Adipocyte (in vitro differentiated cells): ENCODE results near the gene AHRR.

ENCODE experiments used
- DNase-seq: peaks from one replicate; pipeline ENCODE4 v3.0.0-alpha.2; 2015; ENCODE audit warnings: low read depth
- H3K27me3 ChIP-seq: replicated peaks from 2 replicates; pipeline ENCODE4 v1.7.0; 2013; ENCODE audit warnings: mild to moderate bottlenecking, low read length, moderate library complexity; ENCODE audit not compliant: control insufficient read depth, insufficient read depth
- H3K36me3 ChIP-seq: 2 replicates; pipeline ENCODE4 v1.7.0; 2013; ENCODE audit warnings: low read length, mild to moderate bottlenecking, moderate library complexity; ENCODE audit not compliant: control insufficient read depth, insufficient read depth, severe bottlenecking
- H3K4me1 ChIP-seq: 2 replicates; pipeline ENCODE4 v1.7.0; 2013; ENCODE audit warnings: mild to moderate bottlenecking, low read length, moderate library complexity; ENCODE audit not compliant: control insufficient read depth, insufficient read depth
- H3K4me3 ChIP-seq: 2 replicates; pipeline ENCODE4 v1.7.0; 2013; ENCODE audit warnings: mild to moderate bottlenecking, low read length, moderate library complexity
- H3K9ac ChIP-seq: 2 replicates; pipeline ENCODE4 v1.7.0; 2013; ENCODE audit warnings: mild to moderate bottlenecking, low read length, moderate library complexity
- H3K9me3 ChIP-seq: 2 replicates; pipeline ENCODE4 v1.7.0; 2013; ENCODE audit warnings: mild to moderate bottlenecking, low read length, moderate library complexity; ENCODE audit not compliant: control insufficient read depth

The AHRR gene

DNA sequence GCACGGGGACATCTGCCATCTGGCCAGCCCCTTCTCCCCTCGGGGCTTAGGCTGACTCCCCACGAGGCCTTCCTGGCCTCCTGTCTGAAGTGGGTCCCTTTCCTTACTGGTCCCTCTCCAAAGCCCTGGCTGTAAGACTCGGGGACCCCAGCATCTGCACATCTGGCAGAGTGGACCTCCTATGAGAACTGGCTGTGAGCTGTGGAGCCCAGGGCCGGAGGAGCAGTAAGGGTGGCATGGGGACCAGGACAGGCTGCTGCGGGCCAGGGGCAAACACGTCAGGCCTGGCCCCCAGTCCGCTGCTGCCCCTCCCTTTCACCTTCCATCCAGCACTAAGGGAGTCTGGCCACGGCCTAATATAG is 155.3 kb downstream of the AHRR start:
- Histone ChIP-seq H3K4me3 (no peak overlapping the region), H3K4me1 (peaks cover 9% of the 10 kb centered on the region), H3K9ac (no peak overlapping the region), H3K27me3 (peaks cover 41% of the 10 kb centered on the region), H3K36me3 (no peaks in the 10 kb centered on the region), H3K9me3 (no peaks in the 10 kb centered on the region)
- no peak for DNase-seq

- Histone ChIP-seq H3K27me3 (peaks cover 41% of the 10 kb centered on the region), H3K9me3 (no peaks in the 10 kb centered on the region), H3K4me1 (peaks cover 5% of the 10 kb centered on the region), H3K4me3 (no peak overlapping the region), H3K36me3 (no peaks in the 10 kb centered on the region), H3K9ac (no peak overlapping the region)
- DNase-seq: no peak
These were observed 155.7 kb downstream of the AHRR start for GRCh38 chr5:477247-477646.

- H3K27me3 ChIP-seq: peaks cover 41% of the 10 kb centered on the region
- H3K36me3 ChIP-seq: no peaks in the 10 kb centered on the region
- no peaks in the 10 kb centered on the region for H3K9me3 ChIP-seq
- no peak for DNase-seq
- H3K9ac ChIP-seq: no peak overlapping the region
- no peak overlapping the region for H3K4me3 ChIP-seq
- peaks cover 3% of the 10 kb centered on the region for H3K4me1 ChIP-seq
These were observed 156.4 kb downstream of the AHRR start for GRCh38 chr5:477871-478270.

GRCh38 chr5:478369-478981 is 157.0 kb downstream of the AHRR start:
- Histone ChIP-seq H3K4me1 (peaks cover 3% of the 10 kb centered on the region), H3K4me3 (no peak overlapping the region), H3K9me3 (no peaks in the 10 kb centered on the region), H3K36me3 (no peaks in the 10 kb centered on the region), H3K27me3 (peaks cover 41% of the 10 kb centered on the region), H3K9ac (no peak overlapping the region)
- no peak for DNase-seq

- no peak for DNase-seq
- H3K27me3 ChIP-seq: peaks cover 41% of the 10 kb centered on the region
- H3K36me3 ChIP-seq: no peaks in the 10 kb centered on the region
- H3K4me1 ChIP-seq: peaks cover 3% of the 10 kb centered on the region
- no peaks in the 10 kb centered on the region for H3K9me3 ChIP-seq
- no peak overlapping the region for H3K9ac ChIP-seq
- no peak overlapping the region for H3K4me3 ChIP-seq
These were observed 157.5 kb downstream of the AHRR start for GRCh38 chr5:478982-479535.

GRCh38 chr5:479566-480319 is 158.2 kb downstream of the AHRR start:
- no peak for DNase-seq

DNA sequence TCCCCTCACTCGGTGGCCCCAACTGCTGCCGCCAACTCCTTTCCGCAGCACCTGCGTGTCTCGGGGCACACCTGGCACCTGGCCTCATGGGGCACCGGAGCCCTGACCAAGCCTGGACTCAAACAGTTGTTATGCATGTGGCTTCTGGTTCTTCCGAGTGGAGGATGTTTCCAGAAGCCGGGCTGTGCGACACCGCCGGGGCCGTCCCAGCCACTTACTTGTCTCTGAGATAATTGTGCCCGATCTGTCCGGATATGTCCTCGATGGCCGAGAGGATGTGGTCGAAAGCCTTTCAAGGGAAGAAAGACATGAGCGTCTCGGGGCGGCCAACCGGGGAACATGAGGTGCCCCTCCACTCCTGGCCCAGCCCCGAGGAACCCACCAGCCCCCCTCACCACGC is 159.8 kb downstream of the AHRR start:
- Histone ChIP-seq H3K9me3 (no peaks in the 10 kb centered on the region), H3K9ac (no peak overlapping the region), H3K27me3 (peaks cover 34% of the 10 kb centered on the region), H3K4me1 (no peaks in the 10 kb centered on the region), H3K4me3 (no peak overlapping the region), H3K36me3 (no peaks in the 10 kb centered on the region)
- DNase-seq: no peak

More at GRCh38 chr5:479566-480319, 158.2 kb downstream of the AHRR start:
- H3K36me3 ChIP-seq: no peaks in the 10 kb centered on the region
- no peak overlapping the region for H3K9ac ChIP-seq
- no peaks in the 10 kb centered on the region for H3K9me3 ChIP-seq
- H3K4me1 ChIP-seq: peaks cover 2% of the 10 kb centered on the region
- no peak overlapping the region for H3K4me3 ChIP-seq
- H3K27me3 ChIP-seq: peaks cover 45% of the 10 kb centered on the region

- Histone ChIP-seq H3K36me3 (no peaks in the 10 kb centered on the region), H3K4me1 (no peaks in the 10 kb centered on the region), H3K27me3 (peaks cover 30% of the 10 kb centered on the region), H3K9me3 (no peaks in the 10 kb centered on the region), H3K4me3 (no peak overlapping the region), H3K9ac (no peak overlapping the region)
- no peak for DNase-seq
These were observed 160.5 kb downstream of the AHRR start for GRCh38 chr5:482021-482420.

DNA sequence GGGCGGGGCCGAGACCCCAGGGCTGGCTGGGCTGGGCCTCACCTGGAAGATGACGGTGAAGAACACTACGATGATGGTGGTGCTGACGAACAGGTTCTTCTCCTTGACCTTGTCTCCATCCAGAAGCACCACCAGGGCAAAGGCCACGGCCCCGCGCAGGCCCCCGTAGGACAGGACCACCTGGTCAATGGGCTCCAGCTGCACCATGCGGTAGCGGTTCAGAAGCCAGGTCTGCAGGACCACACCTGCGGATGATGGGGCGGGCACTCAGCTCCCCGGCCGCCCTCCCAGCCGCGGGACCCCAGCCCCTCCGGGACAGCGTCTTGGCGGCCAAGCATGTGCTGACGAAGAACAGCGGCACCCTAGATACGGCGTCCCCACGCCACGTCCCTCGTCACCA is 161.0 kb downstream of the AHRR start:
- H3K36me3 ChIP-seq: no peaks in the 10 kb centered on the region
- DNase-seq: no peak
- H3K4me1 ChIP-seq: no peaks in the 10 kb centered on the region
- H3K4me3 ChIP-seq: no peak overlapping the region
- H3K9ac ChIP-seq: no peak overlapping the region
- no peaks in the 10 kb centered on the region for H3K9me3 ChIP-seq
- peaks cover 27% of the 10 kb centered on the region for H3K27me3 ChIP-seq

GRCh38 chr5:483011-483410 is 161.5 kb downstream of the AHRR start:
- DNase-seq: no peak
- Histone ChIP-seq H3K36me3 (no peaks in the 10 kb centered on the region), H3K9me3 (no peaks in the 10 kb centered on the region)

GRCh38 chr5:483434-484140 is 162.1 kb downstream of the AHRR start:
- Histone ChIP-seq H3K9me3 (no peaks in the 10 kb centered on the region), H3K27me3 (peaks cover 23% of the 10 kb centered on the region), H3K36me3 (no peaks in the 10 kb centered on the region), H3K9ac (no peak overlapping the region), H3K4me3 (no peak overlapping the region), H3K4me1 (no peaks in the 10 kb centered on the region)
- no peak for DNase-seq

More at GRCh38 chr5:483011-483410, 161.5 kb downstream of the AHRR start:
- no peaks in the 10 kb centered on the region for H3K4me1 ChIP-seq
- H3K4me3 ChIP-seq: no peak overlapping the region
- no peak overlapping the region for H3K9ac ChIP-seq
- H3K27me3 ChIP-seq: peaks cover 23% of the 10 kb centered on the region
